HG02588 (cell line): ENCODE measurements around the gene LRRC4B.

Source experiments
- ATAC-seq: cut with Tn5 transposase; IDR thresholded peaks from one replicate; pipeline ENCODE4 v1.9.1; 2021; ENCODE audit warnings: mild to moderate bottlenecking, moderate library complexity; ENCODE audit not compliant: unreplicated experiment

Gene LRRC4B

DNA sequence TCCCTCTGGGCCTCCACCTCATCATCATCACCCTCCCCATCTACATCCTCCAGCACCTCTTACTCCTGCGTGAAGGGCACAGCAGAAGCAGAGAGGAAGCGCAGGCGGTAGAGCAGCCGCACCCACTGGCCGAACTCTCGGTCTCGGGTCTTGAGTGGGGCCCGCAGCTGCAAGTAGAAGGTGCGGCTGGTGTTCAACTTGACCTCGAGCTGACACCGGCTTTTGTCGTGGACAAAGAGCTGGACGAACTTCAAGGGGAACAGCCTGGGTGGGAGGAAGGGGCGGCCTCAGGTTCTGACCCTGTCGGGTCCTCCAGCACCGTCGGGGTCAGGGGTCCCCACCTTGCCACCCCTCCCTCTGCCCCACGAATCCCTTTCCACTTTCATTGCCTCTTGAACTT lies 100.7 kb downstream of the LRRC4B start:
- no peak for ATAC-seq
